H1 (cell line): ENCODE measurements around the gene RAD51B. TPM values are rescaled to one million over a fixed set of nuclear protein-coding genes. Genes with fewer than 3 reads are reported as not detected.

Experiments used
- BCL11A ChIP-seq, 2 experiments: IDR thresholded peaks; one replicate each; pipeline ENCODE4 v1.6.1; 2011; ENCODE audit warnings: low read depth in 2 of 2, low read length in 2 of 2, mild to moderate bottlenecking in 2 of 2
- BRCA1 ChIP-seq: IDR thresholded peaks from 2 replicates; pipeline ENCODE4 v1.6.1; 2012; ENCODE audit warnings: low read depth, low read length, improper control_type of control experiment
- CHD7 ChIP-seq: fragments of 300-600 bp; sonication (generic); IDR thresholded peaks from 2 replicates; pipeline ENCODE4 v1.7.1; 2012; ENCODE audit warnings: low read length, moderate library complexity, mild to moderate bottlenecking, inconsistent platforms; ENCODE audit not compliant: insufficient replicate concordance
- JUND ChIP-seq: IDR thresholded peaks from 2 replicates; pipeline ENCODE4 v1.6.1; 2011; ENCODE audit warnings: mild to moderate bottlenecking, improper control_type of control experiment, low read length
- RXRA ChIP-seq: IDR thresholded peaks from 2 replicates; pipeline ENCODE4 v1.6.1; 2011; ENCODE audit warnings: low read depth, mild to moderate bottlenecking, low read length, moderate library complexity; ENCODE audit not compliant: insufficient read depth
- TBP ChIP-seq: IDR thresholded peaks from 2 replicates; pipeline ENCODE4 v1.6.1; 2011; ENCODE audit warnings: low read depth, low read length, improper control_type of control experiment
- polyA plus RNA-seq, 7 experiments: library from polyadenylated mRNA; depleted of rRNA in 3 of 7; stranded (reverse) in 5 of 7; unstranded in 2 of 7; fragments of >200 nt in 5 of 7; fragments of 200-250 nt in 2 of 7; gene quantifications; 1 replicate in 5 of 7; 2 replicates in 1 of 7; 4 replicates in 1 of 7; pipeline versions ENCODE4 v1.2.1 to v1.2.3, GENCODE V29; 2011 to 2013; ENCODE audit warnings: missing spikeins in 2 of 7, mixed read lengths in 2 of 7
- total RNA-seq: library from RNA; stranded (reverse); fragmentation: NEBNext Ultra II Directional; extraction: Animal tissue kit (Norgen Biotek cat#: 25700); gene quantifications from 2 replicates; pipeline ENCODE4 v1.2.1, GENCODE V29; 2021

RAD51B gene
- total and polyA plus RNA-seq, 2 of the 8 experiments (the other 6 are each of a cell fraction or from before 2014, with no cell fraction given): 3.9 to 14.9 TPM

- TF ChIP-seq CHD7: no peak
- TF ChIP-seq TBP: no peak
- TF ChIP-seq JUND: no peak
- no peak for TF ChIP-seq RXRA
- no peak for TF ChIP-seq BCL11A (IDR thresholded peaks at IDR 0.05; ENCODE audit: low read depth in 2 of 2, low read length in 2 of 2)
- no peak for TF ChIP-seq BRCA1
Observed at GRCh38 chr14:68306934-68307789, 487.6 kb downstream of the RAD51B start (continued).
